Activated CD4-positive, alpha-beta T cell treated with anti-CD3 and anti-CD28 coated beads, Interleukin-2, amount 10 ng/mL, durations not matched to agents 24 days and 14 days (primary cell): Measurements from ENCODE around the gene RAVER2. TPM values are rescaled to one million over a fixed set of nuclear protein-coding genes. Genes with fewer than 3 reads are reported as not detected.

Source experiments
- DNase-seq: peaks from one replicate; pipeline ENCODE4 v3.0.0; 2022
- H3K27ac Mint-ChIP-seq: one replicate; pipeline ENCODE4 v1.8.0; 2022; ENCODE audit warnings: mild to moderate bottlenecking, mixed read lengths
- H3K27me3 Mint-ChIP-seq: one replicate; pipeline ENCODE4 v1.8.0; 2022; ENCODE audit warnings: mixed read lengths
- H3K36me3 Mint-ChIP-seq: one replicate; pipeline ENCODE4 v1.8.0; 2022; ENCODE audit warnings: low read depth, mild to moderate bottlenecking, mixed read lengths
- H3K4me1 Mint-ChIP-seq: one replicate; pipeline ENCODE4 v1.8.0; 2021; ENCODE audit warnings: mixed read lengths
- H3K4me3 Mint-ChIP-seq: one replicate; pipeline ENCODE4 v1.8.0; 2022; ENCODE audit warnings: mild to moderate bottlenecking, moderate library complexity, mixed read lengths
- H3K9me3 Mint-ChIP-seq: one replicate; pipeline ENCODE4 v1.8.0; 2021; ENCODE audit warnings: mixed read lengths
- intact Hi-C: fragments of 100-400 bp; cut with micrococcal nuclease; formaldehyde crosslinking; loops from one replicate; pipeline ENCODE4 v1.15.1; 2023
- total RNA-seq: library from RNA; stranded (reverse); gene quantifications from 2 replicates; pipeline ENCODE4 v1.2.3, GENCODE V29; 2022

RAVER2 gene
- total RNA-seq, 1 donor from 2014 or later: 0.44 TPM

DNA sequence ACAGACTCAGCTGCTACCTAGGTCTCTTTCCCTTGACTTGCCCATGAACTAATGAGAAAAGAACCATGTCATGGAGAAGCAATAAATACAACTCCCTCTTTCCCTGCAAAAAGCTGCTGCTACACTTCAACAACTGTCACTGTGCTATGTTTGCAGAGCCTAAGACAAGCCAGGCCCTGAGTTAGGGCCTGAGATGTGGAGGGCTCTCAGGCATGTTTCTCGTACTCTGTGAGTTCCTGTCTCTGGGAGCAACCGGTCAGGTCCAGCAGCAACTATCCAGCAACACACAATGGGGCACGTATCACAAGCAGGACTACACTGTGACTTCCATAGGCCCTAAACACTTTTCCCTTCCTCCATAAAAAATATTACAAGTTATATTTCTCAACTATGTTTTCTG lies 129.8 kb downstream of the RAVER2 start:
- peaks cover 51% of the 10 kb centered on the region for H3K4me1 Mint-ChIP-seq
- peaks cover 78% of the 10 kb centered on the region for H3K36me3 Mint-ChIP-seq
- H3K27me3 Mint-ChIP-seq: no peaks in the 10 kb centered on the region
- H3K9me3 Mint-ChIP-seq: no peaks in the 10 kb centered on the region
- intact Hi-C loops: loop anchor here (5.0 kb wide), 2 partner anchors 88 to 938 kb away; no protein-coding TSS in a partner anchor
- no peak overlapping the region for H3K27ac Mint-ChIP-seq
- DNase-seq: no peak
- H3K4me3 Mint-ChIP-seq: no peak overlapping the region

DNA sequence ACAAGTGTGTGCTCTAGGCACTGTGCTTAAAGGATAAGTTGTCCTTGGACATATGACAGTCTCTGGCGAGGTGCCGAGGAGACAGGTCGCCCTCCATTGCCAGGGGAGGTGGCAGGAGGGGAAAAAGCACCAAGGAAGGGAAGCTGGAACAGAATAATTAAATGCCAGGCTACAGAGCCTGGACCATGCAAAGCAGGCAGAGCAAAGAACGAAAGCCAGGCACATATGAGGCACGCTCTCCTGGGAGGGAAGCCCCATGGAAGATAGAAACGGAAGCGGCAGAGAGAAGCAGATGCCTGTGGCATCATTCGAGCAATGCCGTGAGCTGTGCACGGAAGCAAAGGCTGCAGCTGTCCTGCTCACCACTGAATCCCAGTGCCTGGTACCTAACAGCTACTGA lies 130.2 kb downstream of the RAVER2 start:
- Mint-ChIP-seq H3K4me1 (peaks cover 51% of the 10 kb centered on the region), H3K9me3 (no peaks in the 10 kb centered on the region), H3K27me3 (no peaks in the 10 kb centered on the region), H3K4me3 (no peak overlapping the region), H3K27ac (peak overlapping the region; percentile 56), H3K36me3 (peaks cover 77% of the 10 kb centered on the region)
- intact Hi-C loops: loop anchor here (5.0 kb wide), 2 partner anchors 87 to 937 kb away; no protein-coding TSS in a partner anchor
- DNase-seq: no peak

DNA sequence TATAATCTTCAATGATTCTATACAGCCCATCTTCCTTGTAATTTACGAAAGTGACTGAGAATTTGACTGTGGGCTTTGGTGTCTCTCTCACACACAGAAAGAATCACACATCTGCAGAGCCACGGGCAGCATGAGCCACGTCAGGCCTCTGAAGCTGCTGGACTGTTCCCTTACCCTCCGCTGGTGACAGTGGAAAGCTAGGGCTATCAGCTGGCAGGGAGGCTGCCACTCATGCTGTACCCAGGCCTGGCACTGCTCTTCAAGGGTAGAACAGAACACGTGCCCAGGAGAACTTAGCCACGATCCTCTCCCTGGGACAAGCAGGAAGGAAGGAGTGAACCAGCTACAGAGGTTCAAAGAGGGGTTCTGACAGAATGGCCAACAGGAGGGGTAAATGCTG lies 130.7 kb downstream of the RAVER2 start:
- H3K27ac Mint-ChIP-seq: no peak overlapping the region
- DNase-seq: no peak
- H3K4me3 Mint-ChIP-seq: peak overlapping the region; percentile 15
- peaks cover 51% of the 10 kb centered on the region for H3K4me1 Mint-ChIP-seq
- H3K27me3 Mint-ChIP-seq: no peaks in the 10 kb centered on the region
- no peaks in the 10 kb centered on the region for H3K9me3 Mint-ChIP-seq
- intact Hi-C loops: loop anchor here (5.0 kb wide), 2 partner anchors 87 to 937 kb away; no protein-coding TSS in a partner anchor
- H3K36me3 Mint-ChIP-seq: peaks cover 80% of the 10 kb centered on the region

DNA sequence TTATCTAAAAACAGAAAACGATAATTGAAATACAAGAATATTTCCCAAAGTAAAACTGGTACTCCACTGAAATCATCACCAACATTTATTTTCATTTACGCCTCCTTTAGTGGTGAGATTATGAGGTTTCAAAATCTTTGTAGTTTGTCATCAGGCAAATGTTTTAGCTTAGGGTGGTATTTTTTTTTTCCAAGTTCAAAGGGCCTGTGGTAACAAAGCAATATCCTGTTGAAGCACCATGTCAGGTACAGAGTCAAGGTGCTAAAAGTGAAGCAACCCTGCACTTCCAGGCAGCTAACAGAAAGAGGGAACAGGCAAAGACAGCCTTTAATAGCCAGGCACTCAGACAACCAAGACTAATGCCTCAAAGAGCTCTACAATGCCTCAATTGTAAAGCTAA lies 132.3 kb downstream of the RAVER2 start:
- Mint-ChIP-seq H3K9me3 (no peaks in the 10 kb centered on the region), H3K27ac (peak overlapping the region; percentile 45), H3K36me3 (peaks cover 75% of the 10 kb centered on the region)

DNA sequence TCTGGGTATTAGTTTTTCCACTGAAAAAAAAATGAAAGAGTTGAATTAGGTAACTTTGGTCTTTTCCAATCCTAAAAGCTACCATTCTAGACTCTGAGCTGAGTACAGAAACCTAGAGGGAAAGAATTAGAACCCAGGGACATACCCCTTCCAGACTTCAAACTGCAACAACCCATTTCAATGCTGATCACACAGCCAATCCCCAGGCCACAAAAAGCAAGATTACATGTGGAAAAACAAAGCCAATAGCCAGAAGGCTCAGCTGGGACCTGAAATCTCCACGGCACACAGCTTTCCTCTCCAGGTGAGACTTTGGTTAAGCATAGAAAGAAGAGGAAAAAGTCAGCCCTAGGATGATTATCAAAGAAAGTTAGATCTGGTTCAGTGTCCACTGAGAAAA lies 132.7 kb downstream of the RAVER2 start:
- no peaks in the 10 kb centered on the region for H3K27me3 Mint-ChIP-seq
- H3K9me3 Mint-ChIP-seq: no peaks in the 10 kb centered on the region
- H3K4me3 Mint-ChIP-seq: peak overlapping the region; percentile 62
- H3K27ac Mint-ChIP-seq: peak overlapping the region; percentile 55
- peaks cover 58% of the 10 kb centered on the region for H3K4me1 Mint-ChIP-seq
- intact Hi-C loops: loop anchor here (1.0 to 5.0 kb wide), 3 partner anchors 45 to 935 kb away; no protein-coding TSS in a partner anchor
- H3K36me3 Mint-ChIP-seq: peaks cover 74% of the 10 kb centered on the region
- no peak for DNase-seq

More for the DNA sequence above, 132.3 kb downstream of the RAVER2 start:
- intact Hi-C loops: loop anchor here (1.0 to 5.0 kb wide), 3 partner anchors 45 to 935 kb away; no protein-coding TSS in a partner anchor
- Mint-ChIP-seq H3K27me3 (no peaks in the 10 kb centered on the region), H3K4me1 (peaks cover 56% of the 10 kb centered on the region), H3K4me3 (peak overlapping the region; percentile 62)
- DNase-seq: peak; percentile 85

DNA sequence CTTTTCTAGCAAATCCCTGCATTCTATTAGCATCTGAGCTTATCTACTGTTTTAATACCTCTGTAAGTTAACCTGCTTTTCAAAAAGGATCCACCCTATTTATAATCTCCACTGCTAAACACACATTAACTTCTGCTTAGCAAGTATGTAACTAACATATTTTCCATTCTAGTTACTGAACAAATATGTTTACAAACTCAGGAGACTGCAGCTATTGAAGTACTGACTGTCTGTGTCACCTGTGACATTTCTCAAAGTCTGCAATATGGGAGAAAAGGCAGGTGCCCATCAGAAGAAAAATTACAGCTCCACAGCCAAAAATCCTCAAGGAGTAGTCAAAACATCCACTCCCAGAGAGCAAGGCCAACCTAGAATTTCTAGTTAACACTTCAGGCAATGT lies 133.2 kb downstream of the RAVER2 start:
- no peak for DNase-seq
- Mint-ChIP-seq H3K4me1 (peaks cover 60% of the 10 kb centered on the region), H3K4me3 (peak overlapping the region; percentile 62), H3K36me3 (peaks cover 75% of the 10 kb centered on the region), H3K27me3 (no peaks in the 10 kb centered on the region), H3K9me3 (no peaks in the 10 kb centered on the region), H3K27ac (no peak overlapping the region)
- intact Hi-C loops: loop anchor here (5.0 kb wide), 2 partner anchors 84 to 934 kb away; no protein-coding TSS in a partner anchor

DNA sequence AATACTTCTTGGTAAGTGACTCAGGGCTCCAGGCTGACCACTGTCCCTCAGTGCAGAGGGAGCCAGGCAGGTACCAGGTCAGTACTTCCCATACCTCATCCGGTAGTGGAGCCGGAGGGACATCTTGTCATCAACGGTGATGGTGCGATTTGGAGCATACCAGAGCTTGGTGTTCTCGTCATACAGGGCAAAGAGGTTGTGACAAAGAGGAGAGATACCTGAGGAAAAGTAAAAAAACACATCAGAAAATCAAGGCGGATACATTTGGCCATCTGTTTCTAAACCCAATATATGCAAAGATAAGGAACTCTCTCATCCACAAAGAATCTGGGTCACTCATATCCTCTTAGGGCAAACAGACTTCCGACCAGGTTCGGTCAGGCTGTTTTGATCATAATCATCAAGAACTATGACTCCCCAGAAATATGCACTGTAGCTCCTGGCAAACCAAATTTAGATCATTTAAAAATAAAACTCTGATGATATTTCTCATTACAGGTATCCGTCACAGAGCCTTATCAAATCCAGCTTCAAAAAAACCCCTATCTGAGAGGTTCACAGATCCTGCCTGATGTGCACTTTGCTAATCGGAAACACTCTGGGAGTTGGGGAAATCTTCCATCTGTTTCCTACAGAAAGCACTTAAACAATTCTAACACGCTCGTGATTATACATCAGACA lies 134.2 kb downstream of the RAVER2 start:
- Mint-ChIP-seq H3K27ac (peak overlapping the region; percentile 63), H3K4me1 (peaks cover 60% of the 10 kb centered on the region)

DNA sequence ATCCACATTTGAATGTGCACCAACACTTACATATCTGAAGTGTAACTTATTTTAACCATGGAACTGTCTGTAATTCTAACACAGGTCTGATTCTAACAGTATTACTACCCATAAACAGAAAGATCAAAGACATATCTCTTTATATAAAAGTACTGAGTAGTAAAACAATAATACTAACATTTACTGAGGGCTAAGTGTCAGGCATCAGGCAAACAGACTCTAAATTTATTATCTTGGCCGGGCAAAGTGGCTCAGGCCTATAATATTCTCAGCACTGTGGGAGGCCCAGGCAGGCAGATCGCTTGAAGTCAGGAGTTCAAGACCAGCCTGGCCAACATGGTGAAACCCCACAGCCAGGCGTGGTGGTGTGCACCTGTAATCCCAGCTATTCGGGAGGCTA lies 135.6 kb downstream of the RAVER2 start:
- Mint-ChIP-seq H3K27ac (no peak overlapping the region), H3K9me3 (no peaks in the 10 kb centered on the region), H3K27me3 (no peaks in the 10 kb centered on the region), H3K4me1 (peaks cover 58% of the 10 kb centered on the region), H3K36me3 (peaks cover 66% of the 10 kb centered on the region), H3K4me3 (no peak overlapping the region)
- intact Hi-C loops: loop anchor here (1.0 kb wide), 1 partner anchor 13 kb away; no protein-coding TSS in a partner anchor
- no peak for DNase-seq

More for the DNA sequence above, 134.2 kb downstream of the RAVER2 start:
- intact Hi-C loops: loop anchor here (5.0 kb wide), 2 partner anchors 83 to 933 kb away; no protein-coding TSS in a partner anchor
- Mint-ChIP-seq H3K9me3 (no peaks in the 10 kb centered on the region), H3K27me3 (no peaks in the 10 kb centered on the region), H3K36me3 (peaks cover 71% of the 10 kb centered on the region), H3K4me3 (no peak overlapping the region)
- no peak for DNase-seq

DNA sequence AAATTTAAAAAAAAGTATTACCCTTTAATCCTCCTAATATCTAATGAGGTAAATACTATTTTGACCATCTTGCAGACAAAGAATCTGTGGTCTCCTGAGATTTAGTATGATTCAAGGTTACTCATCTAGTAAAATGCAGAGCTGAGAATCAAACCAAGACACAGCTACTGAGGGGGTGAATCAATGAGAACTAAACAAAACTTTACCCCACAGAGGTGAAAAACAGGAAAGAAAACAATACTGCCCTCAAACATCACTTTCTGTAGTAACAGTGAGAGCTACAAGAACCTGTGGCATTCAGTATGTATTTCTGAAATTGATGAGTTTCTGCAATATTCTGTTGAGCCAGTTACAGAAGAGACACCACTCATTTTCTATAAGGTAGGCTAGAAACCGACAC lies 136.4 kb downstream of the RAVER2 start:
- DNase-seq: no peak
- H3K9me3 Mint-ChIP-seq: no peaks in the 10 kb centered on the region
- H3K27ac Mint-ChIP-seq: no peak overlapping the region
- H3K36me3 Mint-ChIP-seq: peaks cover 61% of the 10 kb centered on the region
- H3K4me1 Mint-ChIP-seq: peaks cover 51% of the 10 kb centered on the region
- no peak overlapping the region for H3K4me3 Mint-ChIP-seq
- intact Hi-C loops: no loop called here
- no peaks in the 10 kb centered on the region for H3K27me3 Mint-ChIP-seq

Other genes starting within 250 kb of the RAVER2 start
- gene JAK1, start 221.5 kb downstream of the RAVER2 start, total RNA-seq: 86.5 and 86.6 TPM in 2 replicates